Activated CD8-positive, alpha-beta memory T cell treated with anti-CD3 and anti-CD28 coated beads for 24 hours (primary cell): ENCODE results near the gene HPGD.

Source experiments
- DNase-seq: peaks from one replicate; pipeline ENCODE4 v3.0.0-alpha.2; 2020

Gene HPGD

DNA sequence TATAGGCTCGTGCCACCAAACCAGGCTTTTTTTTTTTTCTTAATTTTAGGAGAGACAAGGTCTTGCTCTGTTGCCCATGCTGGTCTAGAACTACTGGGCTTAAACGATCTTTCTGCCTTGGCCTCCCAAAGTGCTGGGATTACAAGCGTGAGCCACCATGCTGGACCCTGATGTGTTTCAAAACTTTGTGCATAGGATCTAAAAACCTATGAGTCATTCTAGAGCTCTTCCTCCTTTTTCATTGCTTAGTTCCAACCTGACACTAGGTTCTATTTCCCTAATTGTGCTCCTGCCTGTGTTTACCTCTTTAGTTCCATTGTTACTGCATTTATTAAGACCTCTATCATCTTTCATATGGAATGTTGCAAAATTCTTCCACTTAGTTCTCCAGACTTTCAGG, 57.3 kb downstream of the HPGD start:
- no peak for DNase-seq

- no peak for DNase-seq
Measured at GRCh38 chr4:174461466-174462106, 60.7 kb downstream of the HPGD start.

DNA sequence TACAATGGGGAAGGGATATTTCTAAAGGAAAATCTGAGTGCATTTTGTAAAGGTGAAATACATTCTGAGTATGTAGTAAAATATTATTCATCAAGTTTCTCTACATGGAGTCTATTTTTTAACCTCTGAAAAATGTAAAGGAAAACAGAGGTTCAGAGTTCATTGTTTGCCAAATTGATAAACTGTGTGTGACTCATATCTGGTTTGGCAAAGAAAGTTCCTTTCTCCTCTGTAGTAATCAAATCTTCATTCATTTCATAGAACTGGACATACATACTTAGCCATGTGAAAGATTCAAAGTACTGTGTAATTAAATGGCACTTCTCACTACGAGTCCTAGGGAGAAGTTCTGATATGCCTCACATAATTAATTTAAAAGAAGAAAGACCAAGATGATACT, 61.6 kb downstream of the HPGD start:
- no peak for DNase-seq

DNA sequence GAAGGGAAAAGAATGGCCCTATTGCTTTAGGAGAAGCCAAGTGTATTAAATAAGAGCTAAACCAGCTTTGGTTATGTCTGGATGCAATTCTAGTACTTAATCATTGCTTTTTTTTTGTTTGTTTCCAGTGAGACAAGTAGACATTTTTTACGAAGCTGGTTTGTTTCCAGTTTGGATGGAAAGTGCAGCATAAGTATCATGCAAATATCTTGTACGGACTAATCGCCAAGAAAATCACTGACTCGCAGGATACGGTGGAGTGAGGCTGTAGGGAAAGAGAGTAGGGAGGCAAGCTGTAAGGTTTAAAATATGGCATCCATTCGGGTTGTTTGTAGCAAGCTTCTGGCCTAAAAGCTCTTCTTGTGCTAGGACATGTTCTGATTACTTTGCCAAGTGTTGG, 64.8 kb downstream of the HPGD start:
- no peak for DNase-seq

GRCh38 chr4:174454815-174455473, 67.3 kb downstream of the HPGD start:
- no peak for DNase-seq

DNA sequence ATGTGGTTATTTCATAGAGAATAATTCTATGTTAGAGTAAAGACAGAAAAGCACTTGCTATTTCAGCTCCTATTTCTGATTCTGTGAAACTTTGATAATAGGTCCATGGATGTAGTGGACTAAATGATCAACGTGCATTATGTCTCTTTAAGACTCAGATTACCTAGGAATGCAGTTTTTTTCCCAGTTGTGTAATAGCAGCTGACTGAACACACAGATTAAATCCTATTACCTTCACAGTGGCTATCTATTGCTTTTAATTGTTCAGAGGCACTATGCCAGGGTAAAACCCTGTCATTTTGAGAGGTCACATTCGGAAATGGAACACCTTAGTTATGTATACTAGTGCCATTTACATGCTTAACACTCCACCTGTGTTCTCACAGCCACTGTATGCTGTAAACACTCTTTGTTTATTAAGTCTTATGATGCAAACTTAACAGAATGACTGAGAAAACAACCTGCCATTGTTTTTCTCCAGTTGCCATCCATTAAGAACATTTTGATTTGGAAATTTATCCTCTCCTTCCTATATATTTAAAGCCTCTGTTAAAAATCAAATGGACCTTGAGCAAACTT, 70.5 kb downstream of the HPGD start:
- DNase-seq: no peak

- DNase-seq: no peak
Measured at GRCh38 chr4:174450786-174451125, 71.5 kb downstream of the HPGD start.

- DNase-seq: no peak
Measured at GRCh38 chr4:174449944-174450785, 72.1 kb downstream of the HPGD start.

GRCh38 chr4:174449152-174449551, 73.1 kb downstream of the HPGD start:
- no peak for DNase-seq

DNA sequence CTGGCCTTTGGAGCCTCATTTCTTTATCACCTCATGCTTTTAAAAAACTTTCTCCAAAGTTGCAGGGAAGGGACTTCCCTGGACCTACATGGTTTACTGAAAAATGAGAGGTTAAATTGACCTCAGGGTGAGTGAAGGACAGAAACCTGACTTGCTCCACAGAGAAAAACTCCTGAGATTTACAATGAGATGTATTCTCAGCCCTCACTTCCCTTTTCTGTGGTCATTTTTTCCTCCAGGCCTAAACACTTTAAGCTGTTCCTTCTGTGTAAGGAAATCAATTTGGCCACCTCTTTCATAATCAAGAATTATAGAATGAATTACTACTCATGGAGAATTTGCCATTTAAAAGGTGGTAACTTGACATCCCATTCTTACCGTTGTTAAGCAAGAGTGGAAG, 77.9 kb downstream of the HPGD start:
- no peak for DNase-seq
